Glutamatergic neuron (in vitro differentiated cells): ENCODE measurements around the gene PPIL6. TPM values are rescaled to one million over a fixed set of nuclear protein-coding genes. Genes with fewer than 3 reads are reported as not detected.

Experiments
- DNase-seq: peaks from one replicate; pipeline ENCODE4 v3.0.0; 2022
- H3K27ac Mint-ChIP-seq: one replicate; pipeline ENCODE4 v1.8.0; 2020; ENCODE audit warnings: mild to moderate bottlenecking, mixed read lengths, inconsistent platforms; ENCODE audit not compliant: unreplicated experiment
- H3K27me3 Mint-ChIP-seq: one replicate; pipeline ENCODE4 v1.8.0; 2020; ENCODE audit warnings: mild to moderate bottlenecking, moderate library complexity, mixed read lengths, inconsistent platforms; ENCODE audit not compliant: unreplicated experiment
- H3K36me3 Mint-ChIP-seq: one replicate; pipeline ENCODE4 v1.8.0; 2020; ENCODE audit warnings: mild to moderate bottlenecking, mixed read lengths, inconsistent platforms; ENCODE audit not compliant: unreplicated experiment
- H3K4me1 Mint-ChIP-seq: one replicate; pipeline ENCODE4 v1.8.0; 2020; ENCODE audit warnings: mild to moderate bottlenecking, low read depth, mixed read lengths, inconsistent platforms; ENCODE audit not compliant: unreplicated experiment
- H3K4me3 Mint-ChIP-seq: one replicate; pipeline ENCODE4 v1.8.0; 2020; ENCODE audit warnings: mild to moderate bottlenecking, mixed read lengths, inconsistent platforms; ENCODE audit not compliant: unreplicated experiment
- H3K9me3 Mint-ChIP-seq: one replicate; pipeline ENCODE4 v1.8.0; 2020; ENCODE audit warnings: mild to moderate bottlenecking, moderate library complexity, mixed read lengths, inconsistent platforms; ENCODE audit not compliant: unreplicated experiment
- CTCF ChIP-seq: fragments of 200-600 bp; sonication (generic); IDR thresholded peaks from one replicate; pipeline ENCODE4 v1.5.0; 2021; ENCODE audit not compliant: partially characterized antibody, unreplicated experiment
- total RNA-seq: library from RNA; stranded (reverse); fragmentation: NEBNext Ultra II Directional; extraction: Animal tissue kit (Norgen Biotek cat#: 25700); gene quantifications from one replicate; pipeline ENCODE4 v1.2.1, GENCODE V29; 2021; ENCODE audit not compliant: unreplicated experiment

Gene PPIL6
- total RNA-seq, 1 donor from 2014 or later = 0.83 TPM

- no peak for DNase-seq
- TF ChIP-seq CTCF = no peak
- Mint-ChIP-seq H3K36me3 (no peaks in the 10 kb centered on the region), H3K4me1 (peaks cover 2% of the 10 kb centered on the region), H3K4me3 (no peak overlapping the region), H3K27me3 (peaks cover 3% of the 10 kb centered on the region), H3K27ac (no peak overlapping the region), H3K9me3 (no peaks in the 10 kb centered on the region)
Observed at GRCh38 chr6:109388265-109388664, 52.2 kb downstream of the PPIL6 start.

- peak overlapping the region; percentile 91 for H3K4me3 Mint-ChIP-seq
- TF ChIP-seq CTCF = peak; percentile 7
- no peak for DNase-seq
- H3K27ac Mint-ChIP-seq = peak overlapping the region; percentile 99
- peaks cover 8% of the 10 kb centered on the region for H3K27me3 Mint-ChIP-seq
- H3K9me3 Mint-ChIP-seq = peaks cover 4% of the 10 kb centered on the region
- H3K4me1 Mint-ChIP-seq = peaks cover 15% of the 10 kb centered on the region
- no peaks in the 10 kb centered on the region for H3K36me3 Mint-ChIP-seq
Observed at GRCh38 chr6:109383438-109383940, 56.9 kb downstream of the PPIL6 start.

- peak overlapping the region; percentile 99 for H3K27ac Mint-ChIP-seq
- peak; percentile 48 for TF ChIP-seq CTCF
- peak overlapping the region; percentile 91 for H3K4me3 Mint-ChIP-seq
- no peaks in the 10 kb centered on the region for H3K36me3 Mint-ChIP-seq
- H3K9me3 Mint-ChIP-seq = peaks cover 4% of the 10 kb centered on the region
- peak; percentile 88 for DNase-seq
- H3K27me3 Mint-ChIP-seq = peaks cover 8% of the 10 kb centered on the region
- H3K4me1 Mint-ChIP-seq = peaks cover 15% of the 10 kb centered on the region
Observed at GRCh38 chr6:109382576-109383437, 57.6 kb downstream of the PPIL6 start.

GRCh38 chr6:109381747-109382575 is 58.5 kb downstream of the PPIL6 start, which contains the start of gene CD164:
CD164 (minus strand) TSS chr6:109382467; CDS start chr6:109382378, 89 bp downstream.
- H3K36me3 Mint-ChIP-seq = no peaks in the 10 kb centered on the region
- no peak for TF ChIP-seq CTCF
- H3K4me3 Mint-ChIP-seq = peak within 1 kb of the TSS; percentile 96
- peak; percentile 96 for DNase-seq
- peaks cover 8% of the 10 kb centered on the region for H3K27me3 Mint-ChIP-seq
- H3K27ac Mint-ChIP-seq = peak within 1 kb of the TSS; percentile 99
- peaks cover 15% of the 10 kb centered on the region for H3K4me1 Mint-ChIP-seq
- peaks cover 4% of the 10 kb centered on the region for H3K9me3 Mint-ChIP-seq
